Coronary artery (tissue), 2 donors: Measurements from ENCODE around the gene CAPS.

Experiments used
- DNase-seq: peaks from one replicate; pipeline ENCODE4 v3.0.0-alpha.2; 2017; ENCODE audit warnings: low spot score
- H3K27ac ChIP-seq, 2 donors: fragments of 200-600 bp; sonication (generic); one replicate each; pipeline ENCODE4 v1.5.1; 2016 to 2019
- H3K4me3 ChIP-seq: fragments of 200-600 bp; sonication (generic); 2 replicates; pipeline ENCODE4 v1.5.1; 2016; ENCODE audit warnings: mild to moderate bottlenecking, moderate library complexity
- CTCF ChIP-seq: fragments of 200-600 bp; sonication (generic); IDR thresholded peaks from one replicate; pipeline ENCODE4 v1.5.1; 2019; ENCODE audit warnings: antibody characterized with exemption

CAPS gene

GRCh38 chr19:5899728-5900526 lies 14.1 kb upstream of the CAPS start:
- H3K27ac ChIP-seq, result no peak overlapping the region
- H3K4me3 ChIP-seq, result no peak overlapping the region
- no peak for DNase-seq
- no peak for TF ChIP-seq CTCF

- no peak for TF ChIP-seq CTCF
- H3K27ac ChIP-seq, result no peak overlapping the region
- no peak for DNase-seq
- H3K4me3 ChIP-seq, result no peak overlapping the region
Observed at GRCh38 chr19:5900976-5901375, 13.1 kb upstream of the CAPS start.

DNA sequence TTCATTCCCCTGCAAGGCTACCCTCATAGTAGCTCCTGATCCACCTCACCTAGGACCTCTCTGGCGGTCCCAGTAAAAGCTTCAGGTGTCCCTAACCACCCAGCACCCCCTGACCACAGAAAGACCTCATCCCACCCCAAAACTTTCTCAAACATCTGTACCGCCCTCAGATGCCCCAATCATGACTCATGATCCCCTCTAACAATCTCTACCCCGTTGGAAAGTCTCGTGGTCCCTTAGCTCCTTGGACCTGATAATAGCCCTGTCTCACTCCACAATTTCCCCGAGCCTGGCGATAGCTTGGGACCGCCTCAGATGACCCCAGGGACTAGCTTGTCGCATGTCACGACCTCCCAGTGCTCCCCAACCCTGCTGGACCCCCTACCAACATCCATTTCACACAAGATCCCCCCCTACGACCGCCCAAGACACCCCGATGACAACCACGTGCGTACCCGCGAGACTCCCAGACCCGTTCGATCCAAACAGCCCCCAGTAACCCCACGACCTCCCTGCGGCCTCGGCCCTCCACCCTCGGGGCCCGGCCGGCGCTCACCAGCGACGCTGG lies 10.9 kb upstream of the CAPS start:
- no peak for TF ChIP-seq CTCF
- Histone ChIP-seq H3K27ac (peak overlapping the region; percentile 91 to 94), H3K4me3 (peak overlapping the region; percentile 94)
- no peak for DNase-seq

DNA sequence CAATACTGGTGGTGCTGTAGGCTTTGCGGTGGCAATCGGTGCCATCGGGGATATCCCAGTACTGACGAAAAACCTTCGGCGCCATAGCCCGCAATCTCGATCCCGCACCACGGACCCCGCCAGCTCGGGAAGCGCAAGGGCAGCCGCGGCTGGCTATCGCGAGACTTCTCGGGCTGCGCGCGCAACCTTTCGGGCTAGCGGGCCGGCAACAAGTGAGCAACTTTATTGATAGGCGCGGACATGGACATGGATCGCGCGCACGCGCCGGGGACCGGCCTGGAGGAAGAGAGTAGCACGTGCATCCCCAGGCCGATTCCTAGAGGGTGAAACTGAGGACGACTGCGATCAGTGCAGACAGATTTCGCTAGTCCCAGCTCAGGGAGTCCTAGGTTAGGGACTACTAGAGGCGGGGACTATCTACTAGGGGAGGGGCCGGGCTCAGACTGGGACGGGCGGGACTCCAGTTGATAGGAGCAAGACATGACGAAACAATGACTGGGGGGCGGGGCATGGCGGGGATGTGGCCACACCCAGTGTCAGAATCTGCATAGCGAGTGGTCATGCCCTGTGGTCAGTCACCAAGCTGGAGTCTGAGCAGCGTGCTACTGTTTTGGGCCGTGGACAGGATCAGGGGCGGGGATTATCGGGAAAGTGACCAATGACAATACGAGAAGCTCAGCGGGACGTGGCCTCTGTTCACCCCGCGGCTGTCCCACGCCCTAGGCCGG lies 10.3 kb upstream of the CAPS start, which contains the start of gene NDUFA11:
Gene NDUFA11 (minus strand): TSS at position 167 of the 728 bp plus-strand sequence. CDS start 82 bp downstream, at position 85.
- peak within 1 kb of the TSS; percentile 94 for H3K4me3 ChIP-seq

DNA sequence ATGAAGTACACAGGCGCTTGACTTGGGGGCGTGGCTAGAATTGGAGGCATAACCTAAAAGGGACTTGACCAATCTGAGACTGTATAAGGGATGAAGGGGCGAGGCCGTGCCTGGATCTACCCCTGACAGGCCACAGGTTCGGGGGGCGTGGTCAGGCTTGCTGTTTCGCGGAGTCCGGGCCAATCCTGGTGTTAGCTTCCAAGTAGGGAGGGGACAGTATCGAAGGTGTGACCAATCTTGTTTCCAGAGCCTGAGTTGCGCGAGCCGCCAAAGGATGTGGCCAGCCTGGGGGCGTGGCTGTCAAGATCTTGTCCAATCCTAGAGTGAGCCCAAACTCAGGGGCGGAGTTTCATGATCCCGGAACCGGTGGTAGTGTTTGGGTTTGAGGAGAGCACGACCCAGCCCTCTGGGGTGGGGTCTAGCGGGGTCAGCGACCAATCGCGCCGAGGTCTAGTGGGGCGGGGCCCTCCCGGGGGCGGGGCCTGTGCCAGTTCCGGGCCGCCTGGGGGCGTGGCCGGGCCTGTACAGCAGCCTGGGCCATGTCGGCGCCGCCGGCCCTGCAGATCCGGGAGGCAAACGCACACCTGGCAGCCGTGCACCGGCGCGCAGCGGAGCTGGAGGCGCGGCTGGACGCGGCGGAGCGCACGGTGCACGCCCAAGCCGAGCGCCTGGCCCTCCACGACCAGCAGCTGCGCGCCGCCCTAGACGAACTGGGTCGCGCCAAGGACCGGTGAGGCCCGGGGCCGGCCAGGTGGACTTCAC lies 9.5 kb upstream of the CAPS start, which contains the start of gene VMAC:
Gene VMAC (plus strand): TSS at position 521 of the 762 bp plus-strand sequence. CDS start 19 bp downstream, at position 540.
- no peak for TF ChIP-seq CTCF
- peak; percentile 100 for DNase-seq
- Histone ChIP-seq H3K27ac (peak within 1 kb of the TSS; percentile 91 to 94), H3K4me3 (peak within 1 kb of the TSS; percentile 94)

More for the DNA sequence above, 10.3 kb upstream of the CAPS start, which contains the start of gene NDUFA11:
- peak within 1 kb of the TSS; percentile 91 to 94 for H3K27ac ChIP-seq
- peak; percentile 100 for DNase-seq
- no peak for TF ChIP-seq CTCF

DNA sequence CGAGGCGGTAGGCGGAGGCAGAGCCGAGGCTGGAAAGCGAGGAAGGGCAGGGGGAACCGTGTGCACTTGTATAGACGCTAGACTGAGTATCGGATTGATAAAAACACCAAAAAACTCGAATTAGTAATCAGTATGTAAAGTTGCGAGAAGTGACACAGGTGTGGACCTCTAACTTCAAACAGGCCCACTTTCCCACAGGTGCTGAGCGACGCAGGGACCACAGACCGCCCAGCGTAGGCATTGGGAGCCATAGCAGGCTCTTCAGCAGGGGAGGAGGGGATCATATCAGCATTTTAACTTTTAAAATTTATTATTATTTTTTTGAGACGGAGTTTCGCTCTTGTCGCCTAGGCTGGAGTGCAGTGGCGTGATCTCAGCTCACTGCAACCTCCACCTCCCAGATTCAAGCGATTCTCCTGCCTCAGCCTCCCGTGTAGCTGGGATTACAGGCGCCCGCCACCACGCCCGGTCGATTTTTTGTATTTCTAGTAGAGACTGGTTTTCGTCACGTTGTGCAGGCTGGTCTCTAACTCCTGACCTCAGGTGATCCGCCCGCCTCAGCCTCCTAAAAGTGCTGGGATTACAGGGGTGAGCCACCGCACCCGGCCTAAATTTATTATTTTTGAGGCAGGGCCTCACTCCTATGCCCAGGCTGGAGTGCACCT lies 8.8 kb upstream of the CAPS start:
- TF ChIP-seq CTCF, result no peak
- no peak for DNase-seq
- Histone ChIP-seq H3K4me3 (peak overlapping the region; percentile 94), H3K27ac (peak overlapping the region; percentile 6 to 94)
